ENCODE data around the gene RCC1. TPM values are rescaled to one million over a fixed set of nuclear protein-coding genes. Genes with fewer than 3 reads are reported as not detected.

RCC1 gene
- polyA plus RNA-seq, 1 donor (not counting 4 experiments of a cell fraction or from before 2014, with no cell fraction given) = 38.6 TPM

GRCh38 chr1:28537457-28538199, 31.8 kb downstream of the RCC1 start:
- dilution Hi-C loops (cut with MboI; ENCODE audit: extremely low pct_ligation_motif_present, low sequenced_read_pairs) = no loop called here
- Histone ChIP-seq H3K9me1 (ENCODE audit: control insufficient read depth, extremely low read depth, insufficient read depth, low read length) (no peaks in the 10 kb centered on the region), H3K79me2 (ENCODE audit: control insufficient read depth, insufficient read depth, low read length) (no peaks in the 10 kb centered on the region), H3K9ac (ENCODE audit: control insufficient read depth, extremely low read depth, insufficient read depth, low read length) (no peak overlapping the region), H3K36me3 (ENCODE audit: control insufficient read depth in 2 of 2, extremely low read depth in 1 of 2, insufficient read depth in 2 of 2, low read length in 2 of 2) (peaks cover 22 to 36% of the 10 kb centered on the region in 2 experiments), H3K4me2 (ENCODE audit: control insufficient read depth, extremely low read depth, insufficient read depth, low read depth, low read length) (no peak overlapping the region), H3K27me3 (ENCODE audit: control insufficient read depth, extremely low read depth, insufficient read depth, low read length) (no peaks in the 10 kb centered on the region), H2AFZ (ENCODE audit: control insufficient read depth, low read length) (no peak overlapping the region), H3K9me3 (ENCODE audit: control insufficient read depth, low read depth, low read length) (no peaks in the 10 kb centered on the region), H3K4me3 (ENCODE audit: control insufficient read depth in 2 of 3, extremely low read depth in 1 of 3, insufficient read depth in 2 of 3, low read depth in 1 of 3, low read length in 3 of 3) (no peak overlapping the region), H4K20me1 (ENCODE audit: control insufficient read depth, extremely low read depth, insufficient read depth, low read length) (no peaks in the 10 kb centered on the region), H3K27ac (ENCODE audit: control insufficient read depth, insufficient read depth, low read length) (no peak overlapping the region), H3K4me1 (ENCODE audit: control insufficient read depth, extremely low read depth, insufficient read depth, low read length) (no peaks in the 10 kb centered on the region)
- DNase-seq (ENCODE audit: low read depth, low spot score) = no peak
- no peak for TF ChIP-seq CTCF (optimal IDR thresholded peaks at IDR 0.05 in 1 of 3, IDR thresholded peaks at IDR 0.05 in 1 of 3, conservative IDR thresholded peaks at IDR 0.05 in 1 of 3; ENCODE audit: extremely low read depth in 1 of 3, insufficient read depth in 2 of 3, low read length in 3 of 3)
- TF ChIP-seq EZH2 (IDR thresholded peaks at IDR 0.05; ENCODE audit: low read length) = no peak
- no peak for FAIRE-seq

DNA sequence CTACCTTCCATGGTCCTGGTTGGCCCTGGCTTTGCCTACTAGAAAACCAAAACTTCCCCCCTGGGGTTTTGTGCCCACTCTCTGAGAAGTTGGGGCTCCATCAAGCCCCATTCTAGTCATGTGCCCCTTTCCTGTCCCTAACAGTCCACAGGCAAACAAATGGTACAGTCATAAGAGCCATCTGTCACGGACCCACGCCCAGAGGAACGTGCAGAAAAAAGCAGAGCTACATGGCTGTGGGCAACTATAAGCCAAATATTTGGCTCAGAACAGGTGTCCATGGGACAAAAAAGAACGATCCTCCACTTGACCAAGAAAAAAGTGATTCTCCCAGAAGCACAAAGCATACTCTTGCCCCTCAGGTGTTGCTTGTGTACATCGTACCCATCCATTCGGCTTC, 32.4 kb downstream of the RCC1 start:
- no peak for TF ChIP-seq CTCF (optimal IDR thresholded peaks at IDR 0.05 in 1 of 3, IDR thresholded peaks at IDR 0.05 in 1 of 3, conservative IDR thresholded peaks at IDR 0.05 in 1 of 3; ENCODE audit: extremely low read depth in 1 of 3, insufficient read depth in 2 of 3, low read length in 3 of 3)
- FAIRE-seq (no peak), DNase-seq (ENCODE audit: low read depth, low spot score) (no peak)
- no peak overlapping the region for H3K27ac ChIP-seq (ENCODE audit: control insufficient read depth, insufficient read depth, low read length)
- peaks cover 22 to 36% of the 10 kb centered on the region in 2 experiments for H3K36me3 ChIP-seq (ENCODE audit: control insufficient read depth in 2 of 2, extremely low read depth in 1 of 2, insufficient read depth in 2 of 2, low read length in 2 of 2)
- H3K4me3 ChIP-seq (ENCODE audit: control insufficient read depth in 2 of 3, extremely low read depth in 1 of 3, insufficient read depth in 2 of 3, low read depth in 1 of 3, low read length in 3 of 3) = no peak overlapping the region
- no peaks in the 10 kb centered on the region for H3K9me3 ChIP-seq (ENCODE audit: control insufficient read depth, low read depth, low read length)
- no peak overlapping the region for H3K4me2 ChIP-seq (ENCODE audit: control insufficient read depth, extremely low read depth, insufficient read depth, low read depth, low read length)
- H3K9me1 ChIP-seq (ENCODE audit: control insufficient read depth, extremely low read depth, insufficient read depth, low read length) = no peaks in the 10 kb centered on the region
- no peak overlapping the region for H2AFZ ChIP-seq (ENCODE audit: control insufficient read depth, low read length)
- H4K20me1 ChIP-seq (ENCODE audit: control insufficient read depth, extremely low read depth, insufficient read depth, low read length) = no peaks in the 10 kb centered on the region
- dilution Hi-C loops (cut with MboI; ENCODE audit: extremely low pct_ligation_motif_present, low sequenced_read_pairs) = no loop called here
- no peaks in the 10 kb centered on the region for H3K27me3 ChIP-seq (ENCODE audit: control insufficient read depth, extremely low read depth, insufficient read depth, low read length)
- no peak overlapping the region for H3K9ac ChIP-seq (ENCODE audit: control insufficient read depth, extremely low read depth, insufficient read depth, low read length)
- no peaks in the 10 kb centered on the region for H3K79me2 ChIP-seq (ENCODE audit: control insufficient read depth, insufficient read depth, low read length)
- H3K4me1 ChIP-seq (ENCODE audit: control insufficient read depth, extremely low read depth, insufficient read depth, low read length) = no peaks in the 10 kb centered on the region

Data from keratinocyte (primary cell).